ENCODE data around the gene SCUBE1.

The SCUBE1 gene

DNA sequence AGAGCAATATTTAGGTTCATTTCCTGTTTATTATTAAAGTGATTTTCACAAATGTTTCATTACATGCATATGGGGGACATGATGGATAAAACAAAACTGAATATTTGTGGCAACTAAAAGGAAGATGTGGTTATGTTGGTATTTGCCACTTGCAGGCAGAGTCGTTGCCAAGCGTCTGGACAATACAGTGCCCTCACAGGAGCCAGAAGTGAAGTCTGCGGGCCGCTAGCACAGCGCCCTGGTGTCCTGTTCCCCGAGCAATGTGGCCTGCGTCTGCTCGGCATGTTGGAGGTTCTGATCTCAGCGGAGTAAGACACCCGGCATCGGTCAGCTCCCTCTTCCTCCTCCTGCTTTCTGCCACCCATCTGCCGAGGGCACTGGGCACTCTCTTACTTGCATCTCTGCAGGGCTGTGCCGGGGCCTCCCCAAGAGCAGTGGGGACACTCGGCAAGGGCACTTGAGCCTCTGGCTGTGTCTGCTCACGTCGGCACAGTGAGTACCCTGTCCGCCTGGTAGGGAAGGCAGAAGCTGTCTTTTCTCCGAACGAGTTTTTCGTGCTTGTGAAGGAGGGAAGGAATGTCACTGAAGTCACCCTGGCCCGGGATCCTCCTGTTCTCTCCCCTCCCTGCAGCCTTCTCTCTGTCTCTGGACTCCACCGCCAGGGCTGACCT, 145.8 kb downstream of the SCUBE1 start:
- H3K4me3 ChIP-seq (replicated peaks; ENCODE audit: low read depth, low read length), result no peak overlapping the region
- peak; percentile 12 for DNase-seq (ENCODE audit: low read depth)
- TF ChIP-seq, protein P1, sequence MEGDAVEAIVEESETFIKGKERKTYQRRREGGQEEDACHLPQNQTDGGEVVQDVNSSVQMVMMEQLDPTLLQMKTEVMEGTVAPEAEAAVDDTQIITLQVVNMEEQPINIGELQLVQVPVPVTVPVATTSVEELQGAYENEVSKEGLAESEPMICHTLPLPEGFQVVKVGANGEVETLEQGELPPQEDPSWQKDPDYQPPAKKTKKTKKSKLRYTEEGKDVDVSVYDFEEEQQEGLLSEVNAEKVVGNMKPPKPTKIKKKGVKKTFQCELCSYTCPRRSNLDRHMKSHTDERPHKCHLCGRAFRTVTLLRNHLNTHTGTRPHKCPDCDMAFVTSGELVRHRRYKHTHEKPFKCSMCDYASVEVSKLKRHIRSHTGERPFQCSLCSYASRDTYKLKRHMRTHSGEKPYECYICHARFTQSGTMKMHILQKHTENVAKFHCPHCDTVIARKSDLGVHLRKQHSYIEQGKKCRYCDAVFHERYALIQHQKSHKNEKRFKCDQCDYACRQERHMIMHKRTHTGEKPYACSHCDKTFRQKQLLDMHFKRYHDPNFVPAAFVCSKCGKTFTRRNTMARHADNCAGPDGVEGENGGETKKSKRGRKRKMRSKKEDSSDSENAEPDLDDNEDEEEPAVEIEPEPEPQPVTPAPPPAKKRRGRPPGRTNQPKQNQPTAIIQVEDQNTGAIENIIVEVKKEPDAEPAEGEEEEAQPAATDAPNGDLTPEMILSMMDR (IDR thresholded peaks at IDR 0.05; ENCODE audit: low read length, missing control alignments), result no peak

DNA sequence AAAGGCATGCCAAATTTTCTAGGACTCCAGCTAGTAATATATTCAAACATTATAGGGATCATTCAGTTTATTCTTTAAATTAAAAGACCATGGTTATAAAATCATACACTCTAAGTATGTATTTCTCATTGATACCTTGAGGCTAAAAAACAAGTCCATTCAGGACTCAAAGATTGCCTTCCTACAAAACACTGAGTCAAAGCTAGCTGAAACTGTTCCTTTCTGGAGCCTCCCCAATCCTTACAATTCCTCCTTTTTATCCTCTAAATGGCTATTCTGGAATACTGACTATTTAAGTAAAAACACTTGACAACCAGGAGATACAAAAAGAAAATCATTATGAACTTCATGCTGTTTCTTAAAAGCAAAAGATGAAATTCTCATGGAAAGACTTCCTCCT, 151.3 kb downstream of the SCUBE1 start:
- DNase-seq (ENCODE audit: low read depth), result no peak
- TF ChIP-seq, protein P1 (IDR thresholded peaks at IDR 0.05; ENCODE audit: low read length, missing control alignments), result no peak
- no peak overlapping the region for H3K4me3 ChIP-seq (replicated peaks; ENCODE audit: low read depth, low read length)

DNA sequence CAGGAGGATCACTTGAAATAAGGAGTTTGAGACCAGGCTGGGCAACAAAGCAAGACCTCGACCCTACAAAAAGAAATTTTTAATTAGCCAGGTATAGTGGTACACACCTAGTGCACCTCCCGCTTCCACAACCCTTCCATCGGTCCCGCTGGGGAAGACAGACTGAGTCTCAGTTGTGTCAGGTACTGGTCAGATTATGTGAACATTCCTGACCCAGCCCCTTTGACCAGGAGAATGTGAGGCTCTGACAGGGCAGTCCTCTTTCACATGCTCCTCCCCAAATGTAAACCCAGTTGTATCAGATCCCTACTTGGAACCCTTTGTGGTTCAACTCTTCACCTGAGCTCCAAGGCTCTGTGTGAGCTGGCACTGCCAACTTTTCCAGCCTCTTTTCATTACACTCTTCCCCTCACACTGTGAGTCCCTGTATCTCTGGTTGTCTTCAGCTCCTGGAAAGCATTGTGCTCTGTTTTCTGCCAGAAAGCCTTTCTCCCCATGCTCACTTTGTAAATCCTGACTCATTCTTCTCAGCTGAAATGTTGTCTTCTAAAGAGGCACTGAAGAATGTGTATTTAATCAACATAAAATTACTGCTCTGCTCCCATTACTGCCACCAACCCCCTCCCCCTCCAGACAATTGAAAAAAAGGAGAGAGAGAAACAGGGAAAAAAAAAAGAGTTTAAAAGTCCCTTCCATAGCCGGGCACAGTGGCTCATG, 154.2 kb downstream of the SCUBE1 start:
- H3K4me3 ChIP-seq (replicated peaks; ENCODE audit: low read depth, low read length), result no peak overlapping the region
- TF ChIP-seq, protein P1 (IDR thresholded peaks at IDR 0.05; ENCODE audit: low read length, missing control alignments), result no peak
- no peak for DNase-seq (ENCODE audit: low read depth)

DNA sequence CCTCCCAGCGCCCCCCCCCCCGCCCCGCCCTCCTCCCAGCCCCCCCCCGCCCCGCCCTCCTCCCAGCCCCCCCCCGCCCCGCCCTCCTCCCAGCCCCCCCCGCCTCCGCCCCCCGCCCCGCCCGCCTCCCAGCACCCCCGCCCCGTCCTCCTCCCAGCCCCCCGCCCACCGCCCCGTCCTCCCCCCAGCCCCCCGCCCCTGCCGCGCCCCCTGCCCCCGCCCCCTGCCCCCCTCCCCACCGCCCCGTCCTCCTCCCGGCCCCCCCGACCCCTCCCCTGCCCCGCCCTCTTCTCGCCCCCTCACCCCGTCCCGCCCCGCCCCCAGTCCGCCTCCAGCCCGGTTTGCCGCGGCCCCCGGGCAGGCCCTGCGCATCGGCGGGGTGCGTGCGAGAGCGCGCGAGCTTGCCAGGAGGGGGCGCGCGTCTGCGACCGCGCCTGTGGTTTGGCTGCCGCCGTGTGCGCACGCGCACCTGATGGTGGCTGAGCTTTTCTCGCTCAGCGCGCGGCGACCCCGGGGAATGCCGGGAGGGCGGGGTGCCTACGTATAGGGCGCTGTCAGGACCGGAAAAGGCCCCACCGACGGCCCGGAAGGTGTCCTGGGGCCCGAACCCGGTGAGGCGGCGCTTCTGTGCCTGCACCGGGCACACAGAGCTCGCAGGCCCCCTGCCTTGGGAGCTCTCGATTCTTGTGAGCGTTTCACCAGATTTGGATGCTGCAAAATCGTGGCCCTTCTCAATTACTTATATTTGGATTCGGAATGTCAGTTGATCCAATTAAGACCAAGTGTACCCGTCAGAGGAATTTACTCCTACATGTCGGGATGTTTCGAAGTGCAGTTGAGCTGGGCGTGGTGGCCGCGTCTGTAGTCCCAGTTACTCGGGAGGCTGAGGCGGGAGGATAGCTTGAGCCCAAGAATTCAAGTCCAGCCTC, 155.7 kb downstream of the SCUBE1 start:
- TF ChIP-seq, protein P1 (IDR thresholded peaks at IDR 0.05; ENCODE audit: low read length, missing control alignments), result peak; percentile 17
- H3K4me3 ChIP-seq (replicated peaks; ENCODE audit: low read depth, low read length), result peak overlapping the region; percentile 59
- DNase-seq (ENCODE audit: low read depth), result peak; percentile 95

DNA sequence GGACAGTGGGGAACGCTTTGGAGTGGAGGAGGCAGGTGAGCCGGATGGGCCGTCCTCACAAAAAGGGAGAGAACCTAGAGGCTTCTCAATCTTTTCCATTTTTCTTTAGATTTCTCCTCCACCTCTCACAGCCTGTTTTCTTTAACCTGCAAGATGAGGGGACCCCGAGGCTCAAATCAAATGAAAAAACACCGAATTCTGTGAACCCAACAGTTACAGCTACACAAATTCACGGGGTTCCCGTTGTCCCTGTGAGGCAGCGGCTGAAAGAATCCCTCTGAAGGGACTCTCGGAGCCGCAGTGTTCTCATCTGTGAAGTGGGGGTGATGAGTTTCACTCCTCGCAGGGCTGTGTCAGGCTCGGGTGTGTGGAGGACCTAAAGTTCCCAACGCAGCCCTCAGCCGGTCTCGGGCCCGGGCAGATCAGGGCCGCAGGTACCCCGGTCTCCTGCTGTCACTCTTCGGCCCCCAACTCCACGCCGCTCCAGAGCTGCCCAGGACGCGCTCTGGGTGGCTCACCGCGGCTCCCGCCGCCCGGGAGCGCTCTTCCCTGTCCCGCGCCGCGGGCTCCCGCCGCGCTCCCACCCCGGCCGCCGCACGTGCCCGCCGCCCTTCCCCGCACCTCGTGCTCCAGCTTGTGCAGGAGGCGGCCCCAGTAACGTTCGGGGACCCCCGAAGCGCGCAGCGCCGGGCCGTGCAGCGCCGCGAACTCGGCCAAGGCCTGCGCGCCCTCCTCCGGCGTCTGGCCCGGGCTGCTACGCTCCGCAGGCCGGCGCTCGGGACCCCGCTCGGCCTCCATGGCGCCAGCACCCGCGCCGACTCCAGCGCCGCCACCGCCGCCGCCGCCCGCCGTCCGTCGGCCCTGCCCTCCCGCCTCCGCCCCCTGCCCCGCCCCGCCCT, 156.7 kb downstream of the SCUBE1 start, which contains the start of gene TTLL12:
TSS of gene TTLL12 (minus strand) at position 863 of the 899 bp plus-strand sequence. CDS start at position 798, 65 bp downstream.
- peak; percentile 44 for DNase-seq (ENCODE audit: low read depth)
- H3K4me3 ChIP-seq (replicated peaks; ENCODE audit: low read depth, low read length), result peak within 1 kb of the TSS; percentile 77
- TF ChIP-seq, protein P1 (IDR thresholded peaks at IDR 0.05; ENCODE audit: low read length, missing control alignments), result no peak

DNA sequence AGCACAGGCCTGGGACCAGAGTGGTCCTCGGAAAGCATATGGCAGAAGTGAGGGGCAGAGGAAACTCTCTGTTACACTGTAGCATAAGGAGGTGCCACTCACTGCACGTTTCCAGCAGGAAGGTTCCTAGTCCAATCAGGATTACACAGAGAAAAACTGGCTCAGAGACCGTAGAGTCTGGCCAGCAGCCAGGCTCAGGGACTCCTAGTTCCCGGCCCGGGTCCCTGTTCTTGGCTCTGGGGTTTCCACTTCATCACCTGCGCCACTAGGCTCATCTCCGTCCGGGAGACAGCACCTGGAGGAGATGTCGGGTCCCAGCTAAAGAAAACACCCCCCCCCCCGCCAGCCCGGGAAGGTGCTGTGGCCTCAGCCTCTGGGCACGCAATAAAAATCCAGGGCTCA, 157.3 kb downstream of the SCUBE1 start:
- peak overlapping the region; percentile 77 for H3K4me3 ChIP-seq (replicated peaks; ENCODE audit: low read depth, low read length)
- peak; percentile 39 for DNase-seq (ENCODE audit: low read depth)
- TF ChIP-seq, protein P1 (IDR thresholded peaks at IDR 0.05; ENCODE audit: low read length, missing control alignments), result no peak

Measured in fibroblast of pulmonary artery (primary cell).